HG02852 (cell line): Measurements from ENCODE around the gene TCP1.
"Not testable (repeated sequence)": the region's sequence is repeated elsewhere in the genome, so short reads cannot be mapped to it uniquely, and the experiment has no call there.

ENCODE experiments used
- ATAC-seq: cut with Tn5 transposase; IDR thresholded peaks from one replicate; pipeline ENCODE4 v1.9.1; 2021; ENCODE audit warnings: mild to moderate bottlenecking, moderate library complexity; ENCODE audit not compliant: unreplicated experiment

The TCP1 gene

GRCh38 chr6:159778131-159778530 is 11.3 kb downstream of the TCP1 start:
- ATAC-seq, result no peak

DNA sequence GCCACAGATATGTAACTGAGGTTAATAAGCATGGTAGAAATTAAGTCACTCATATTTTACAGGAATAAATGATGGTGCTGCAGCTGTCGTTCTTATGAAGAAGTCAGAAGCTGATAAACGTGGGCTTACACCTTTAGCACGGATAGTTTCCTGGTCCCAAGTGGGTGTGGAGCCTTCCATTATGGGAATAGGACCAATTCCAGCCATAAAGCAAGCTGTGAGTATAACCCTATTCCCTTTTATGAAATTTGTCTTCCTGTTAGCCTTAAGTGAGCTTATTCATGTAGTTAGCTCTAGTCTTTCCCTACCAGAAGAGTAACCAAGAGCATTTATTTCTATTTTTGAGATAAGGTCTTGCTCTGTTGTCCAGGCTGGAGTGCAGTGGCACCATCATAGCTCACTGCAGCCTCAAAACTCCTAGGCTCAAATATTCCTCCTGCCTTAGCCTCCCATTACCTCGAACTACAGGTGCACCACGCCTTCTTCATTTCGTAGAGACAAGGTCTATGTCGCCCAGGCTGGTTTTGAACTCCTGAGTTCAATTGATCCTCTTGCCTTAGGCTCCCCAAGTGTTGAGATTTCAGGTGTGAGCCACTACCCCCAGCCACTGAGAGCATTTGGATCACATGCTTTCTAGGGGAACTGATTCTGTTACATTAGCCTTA is 12.0 kb downstream of the TCP1 start:
- ATAC-seq, result no peak

DNA sequence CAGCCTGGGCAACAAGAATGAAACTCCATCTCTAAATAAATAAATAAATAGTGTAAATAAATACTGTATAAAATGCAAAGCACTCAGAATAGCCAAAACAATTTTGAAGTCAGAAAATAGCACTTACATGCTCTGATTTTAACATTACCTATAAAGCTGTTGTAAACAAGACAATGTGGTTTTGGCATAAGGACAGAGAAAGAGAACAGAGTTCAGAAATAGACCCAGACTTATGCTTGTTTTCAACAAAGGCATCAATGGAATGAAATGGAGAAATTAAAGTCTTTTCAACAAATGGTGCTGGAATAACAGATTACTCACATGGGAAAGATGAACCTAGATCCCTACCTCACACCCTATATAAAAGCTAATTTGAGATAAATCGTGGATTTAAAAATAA is 17.2 kb downstream of the TCP1 start:
- ATAC-seq, result no peak

- ATAC-seq, result no peak
Observed at GRCh38 chr6:159769470-159769869, 19.9 kb downstream of the TCP1 start.

DNA sequence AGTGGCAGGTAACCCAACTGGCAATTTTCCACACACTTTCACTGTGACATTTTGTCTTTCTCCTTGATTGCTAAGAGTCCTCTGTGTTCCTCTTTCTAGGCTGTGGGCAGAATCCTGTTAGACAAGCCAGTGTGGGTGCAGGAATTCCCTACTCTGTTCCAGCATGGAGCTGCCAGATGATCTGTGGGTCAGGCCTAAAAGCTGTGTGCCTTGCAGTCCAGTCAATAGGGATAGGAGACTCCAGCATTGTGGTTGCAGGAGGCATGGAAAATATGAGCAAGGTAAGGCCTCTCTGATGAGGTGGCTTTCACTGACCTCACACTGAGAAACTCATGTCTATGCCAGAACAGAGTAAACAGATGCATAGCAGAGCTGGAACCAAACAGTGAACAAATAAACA is 22.5 kb downstream of the TCP1 start:
- no peak for ATAC-seq

DNA sequence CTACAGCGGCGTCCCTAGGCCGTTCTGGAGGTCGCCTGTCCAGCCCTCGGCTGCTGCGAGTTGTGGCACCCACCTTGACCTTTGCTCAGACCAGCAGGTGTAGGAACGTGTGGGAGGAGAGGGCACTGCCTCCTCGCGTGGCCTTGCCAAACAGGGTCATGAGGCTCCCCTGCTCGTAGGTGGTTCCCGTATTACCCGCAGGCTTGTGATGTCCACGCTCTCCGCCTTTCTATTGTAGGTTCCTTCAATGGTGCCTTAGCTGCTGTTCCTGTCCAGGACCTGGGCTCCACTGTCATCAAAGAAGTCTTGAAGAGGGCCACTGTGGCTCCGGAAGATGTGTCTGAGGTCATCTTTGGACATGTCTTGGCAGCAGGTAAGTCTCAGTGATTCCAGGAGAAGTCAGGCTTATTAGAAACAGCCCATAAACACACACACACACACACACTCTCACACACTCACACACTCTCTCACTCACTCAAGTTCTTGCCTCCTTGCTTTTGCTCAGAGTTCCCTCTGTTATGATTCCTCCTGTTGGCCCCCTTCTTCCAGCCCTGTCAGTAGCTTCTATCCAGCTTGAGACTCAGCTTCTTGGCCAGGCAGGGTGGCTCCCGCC is 26.6 kb downstream of the TCP1 start:
- peak; percentile 4 for ATAC-seq

- ATAC-seq, result peak; percentile 98
Observed at GRCh38 chr6:159761873-159762680, 27.3 kb downstream of the TCP1 start, which contains the start of gene ACAT2. TSS of gene ACAT2 (plus strand) at chr6:159762045. CDS start at chr6:159762088, 43 bp downstream.

GRCh38 chr6:159761129-159761872 is 28.1 kb downstream of the TCP1 start:
- ATAC-seq, result peak; percentile 1

- no peak for ATAC-seq
Observed at GRCh38 chr6:159760602-159761057, 28.8 kb downstream of the TCP1 start.

- no peak for ATAC-seq
Observed at GRCh38 chr6:159759645-159760044, 29.8 kb downstream of the TCP1 start.

DNA sequence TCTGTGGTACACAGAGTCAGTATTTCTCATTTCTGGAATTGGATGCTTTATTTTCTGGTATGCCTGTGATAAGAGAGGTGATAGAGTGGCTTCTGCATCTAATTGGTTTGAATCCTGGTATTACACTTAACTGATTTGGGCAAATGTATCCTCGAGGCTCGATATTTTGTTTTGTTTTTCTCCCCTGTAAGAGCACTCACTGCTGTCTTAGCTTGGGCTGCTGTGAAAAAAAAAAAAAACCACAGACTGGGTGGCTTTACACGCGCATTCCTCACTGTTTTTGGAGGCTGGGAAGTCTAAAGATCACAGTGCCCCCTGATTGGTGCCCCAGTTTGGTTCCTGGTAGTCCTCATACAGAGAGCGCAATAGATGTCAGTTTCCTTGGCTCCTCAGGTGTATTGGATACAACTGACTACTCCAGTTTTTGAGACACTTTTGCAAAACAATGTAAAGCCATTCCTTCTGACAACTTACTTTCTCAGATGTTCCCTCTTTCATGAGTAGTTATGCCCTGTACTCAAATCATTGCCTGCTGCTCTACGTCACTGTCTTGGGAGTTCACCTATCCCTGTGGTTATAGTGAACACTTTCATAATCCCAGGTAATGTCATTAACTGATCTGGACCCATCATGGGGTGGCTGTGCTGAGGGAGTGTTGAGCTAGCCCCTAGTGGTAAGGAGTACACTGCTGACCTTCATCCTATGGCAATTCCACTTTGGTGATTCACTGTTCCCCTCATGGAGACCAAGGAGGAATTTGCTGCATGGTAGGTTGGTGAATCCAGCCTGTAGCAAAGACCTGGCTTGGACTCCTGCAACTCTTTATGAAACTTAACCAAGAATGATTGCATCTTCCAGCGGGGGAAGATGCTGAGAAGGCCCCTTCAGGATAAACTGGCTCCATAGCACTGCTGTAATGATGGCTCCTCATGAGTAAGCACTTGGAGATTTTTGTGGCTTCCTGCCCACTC is 31.1 kb downstream of the TCP1 start:
- no peak for ATAC-seq

DNA sequence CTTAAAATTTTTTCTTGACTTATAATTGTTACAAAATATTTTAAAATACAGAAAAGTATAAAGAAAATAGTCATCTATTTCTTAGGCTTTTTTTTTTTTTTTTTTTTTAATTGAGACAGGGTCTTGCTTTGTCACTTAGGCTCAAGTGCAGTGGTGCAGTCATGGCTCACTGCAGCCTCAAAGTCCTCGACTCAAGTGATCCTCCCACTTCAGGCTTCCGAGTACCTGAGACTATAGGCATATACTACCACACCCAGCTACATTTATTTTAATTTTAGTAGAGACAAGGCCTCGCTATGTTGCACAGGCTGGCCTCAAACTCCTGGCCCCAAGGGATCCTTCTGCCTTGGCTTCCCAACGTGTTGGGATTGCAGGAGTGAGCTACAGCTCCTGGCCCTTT is 32.9 kb downstream of the TCP1 start:
- ATAC-seq, result no peak

DNA sequence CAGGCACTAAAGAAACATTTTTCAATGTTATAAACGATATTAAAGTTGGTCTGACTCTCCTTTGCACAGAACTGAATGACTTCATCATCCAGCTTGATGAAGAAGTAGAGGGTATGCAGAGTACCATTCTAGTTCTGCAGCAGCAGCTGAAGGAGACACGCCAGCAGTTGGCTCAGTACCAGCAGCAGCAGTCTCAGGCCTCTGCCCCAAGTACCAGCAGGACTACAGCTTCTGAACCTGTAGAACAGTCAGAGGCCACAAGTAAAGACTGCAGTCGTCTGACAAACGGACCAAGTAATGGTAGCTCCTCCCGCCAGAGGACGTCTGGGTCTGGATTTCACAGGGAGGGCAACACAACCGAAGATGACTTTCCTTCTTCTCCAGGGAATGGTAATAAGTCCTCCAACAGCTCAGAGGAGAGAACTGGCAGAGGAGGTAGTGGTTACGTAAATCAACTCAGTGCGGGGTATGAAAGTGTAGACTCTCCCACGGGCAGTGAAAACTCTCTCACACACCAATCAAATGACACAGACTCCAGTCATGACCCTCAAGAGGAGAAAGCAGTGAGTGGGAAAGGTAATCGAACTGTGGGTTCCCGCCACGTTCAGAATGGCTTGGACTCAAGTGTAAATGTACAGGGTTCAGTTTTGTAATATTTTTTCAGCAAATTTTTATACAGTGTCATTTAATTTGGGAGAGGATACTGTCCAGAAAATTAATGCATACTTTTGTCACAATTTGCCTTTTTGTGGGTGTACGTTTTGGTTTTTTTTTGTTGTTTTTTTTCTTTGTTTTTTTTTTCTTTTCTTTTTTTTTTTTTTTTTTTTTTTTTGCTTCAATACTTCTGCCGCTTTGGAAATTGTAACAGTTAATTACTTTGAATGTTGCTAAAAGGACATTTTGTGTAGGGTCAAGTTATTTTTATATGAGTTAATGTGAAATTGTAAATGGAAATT is 34.2 kb downstream of the TCP1 start:
- no peak for ATAC-seq

- no peak for ATAC-seq
Observed at GRCh38 chr6:159754401-159754800, 35.0 kb downstream of the TCP1 start.

DNA sequence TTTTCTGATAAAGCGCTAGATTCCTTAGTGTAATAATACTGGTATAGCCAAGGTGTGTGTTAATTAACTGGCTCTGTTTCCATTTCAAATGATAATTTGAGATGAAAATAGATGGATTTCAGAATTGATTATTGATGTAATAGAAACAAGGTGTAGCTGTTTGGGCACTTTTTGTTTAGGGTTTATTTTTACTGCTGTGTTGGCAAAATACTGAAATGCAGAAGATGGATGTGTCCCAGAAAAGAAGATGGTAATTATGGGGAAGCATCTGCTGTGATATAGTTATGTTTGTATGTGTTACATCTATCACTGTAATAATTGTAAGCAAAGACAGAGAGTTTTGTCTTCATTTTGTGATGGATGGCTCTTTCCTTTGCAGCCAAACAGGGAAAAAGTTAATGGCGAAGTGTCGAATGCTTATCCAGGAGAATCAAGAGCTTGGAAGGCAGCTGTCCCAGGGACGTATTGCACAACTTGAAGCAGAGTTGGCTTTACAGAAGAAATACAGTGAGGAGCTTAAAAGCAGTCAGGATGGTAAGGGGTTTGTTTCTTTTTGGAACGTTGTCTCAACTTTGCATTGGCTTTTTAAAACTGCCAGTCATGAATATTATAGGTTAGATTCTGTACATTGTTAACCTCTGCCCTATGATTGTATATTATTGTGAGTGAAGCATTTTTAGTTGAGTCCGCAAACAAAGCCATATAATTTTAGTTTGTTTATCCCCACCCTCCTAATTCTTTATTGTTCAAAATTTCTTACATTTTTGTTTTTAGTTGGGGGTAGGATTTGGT is 36.1 kb downstream of the TCP1 start:
- ATAC-seq, result no peak

- ATAC-seq, result no peak
Observed at GRCh38 chr6:159751448-159751847, 38.0 kb downstream of the TCP1 start.

DNA sequence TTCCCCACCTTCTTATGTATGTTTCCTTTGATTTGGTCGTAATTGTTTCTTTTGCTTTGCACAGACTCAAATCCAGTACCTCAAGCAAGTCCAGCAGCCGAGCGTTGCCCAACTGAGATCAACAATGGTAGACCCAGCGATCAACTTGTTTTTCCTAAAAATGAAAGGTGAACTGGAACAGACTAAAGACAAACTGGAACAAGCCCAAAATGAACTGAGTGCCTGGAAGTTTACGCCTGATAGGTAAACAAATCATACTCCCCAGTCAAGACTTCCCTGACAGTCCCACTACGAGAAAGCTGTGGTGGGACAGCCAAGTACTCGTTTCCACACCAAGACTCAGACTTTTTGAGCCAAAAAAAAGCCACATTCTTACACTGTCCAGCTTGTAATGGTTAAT is 41.3 kb downstream of the TCP1 start:
- ATAC-seq, result not testable (repeated sequence)

GRCh38 chr6:159746759-159747158 is 42.6 kb downstream of the TCP1 start:
- no peak for ATAC-seq
